GM19043 (cell line): ENCODE measurements around the gene NUDCD2.
A peak's percentile ranks its signal among the peaks of the same experiment; 100 is the strongest.
"Not testable (repeated sequence)": the region's sequence is repeated elsewhere in the genome, so short reads cannot be mapped to it uniquely, and the experiment has no call there.

Experiments
- ATAC-seq: cut with Tn5 transposase; IDR thresholded peaks from one replicate; pipeline ENCODE4 v1.9.1; 2021; ENCODE audit warnings: low read depth; ENCODE audit not compliant: unreplicated experiment

Gene NUDCD2

GRCh38 chr5:163434401-163434866 lies 25.5 kb downstream of the NUDCD2 start:
- no peak for ATAC-seq

GRCh38 chr5:163433271-163433670 lies 26.6 kb downstream of the NUDCD2 start:
- ATAC-seq = no peak

GRCh38 chr5:163432544-163432943 lies 27.4 kb downstream of the NUDCD2 start:
- ATAC-seq = no peak

GRCh38 chr5:163426128-163426527 lies 33.8 kb downstream of the NUDCD2 start:
- ATAC-seq = not testable (repeated sequence)

- no peak for ATAC-seq
Observed at GRCh38 chr5:163424836-163425235, 35.1 kb downstream of the NUDCD2 start.

- not testable (repeated sequence) for ATAC-seq
Observed at GRCh38 chr5:163415673-163416072, 44.2 kb downstream of the NUDCD2 start.

- no peak for ATAC-seq
Observed at GRCh38 chr5:163410505-163410904, 49.4 kb downstream of the NUDCD2 start.

GRCh38 chr5:163409384-163409783 lies 50.5 kb downstream of the NUDCD2 start:
- ATAC-seq = no peak

GRCh38 chr5:163408311-163408923 lies 51.5 kb downstream of the NUDCD2 start:
- ATAC-seq = peak; percentile 66

- peak; percentile 81 for ATAC-seq
Observed at GRCh38 chr5:163407034-163407655, 52.8 kb downstream of the NUDCD2 start.

- no peak for ATAC-seq
Observed at GRCh38 chr5:163404364-163405173, 55.3 kb downstream of the NUDCD2 start.

- no peak for ATAC-seq
Observed at GRCh38 chr5:163402007-163402406, 57.9 kb downstream of the NUDCD2 start.

- ATAC-seq = no peak
Observed at GRCh38 chr5:163401271-163401670, 58.6 kb downstream of the NUDCD2 start.

GRCh38 chr5:163399923-163400322 lies 60.0 kb downstream of the NUDCD2 start:
- no peak for ATAC-seq

- no peak for ATAC-seq
Observed at GRCh38 chr5:163397354-163397753, 62.5 kb downstream of the NUDCD2 start.

- not testable (repeated sequence) for ATAC-seq
Observed at GRCh38 chr5:163396818-163397340, 63.0 kb downstream of the NUDCD2 start.
